GM23248 (cell line): ENCODE data around the gene AKAP6. TPM values are rescaled to one million over a fixed set of nuclear protein-coding genes. Genes with fewer than 3 reads are reported as not detected.

Source experiments
- DNase-seq: peaks from one replicate; pipeline ENCODE4 v3.0.0-alpha.2; 2015
- H2AFZ ChIP-seq: fragments of 200-600 bp; sonication (generic); 2 replicates; pipeline ENCODE4 v1.6.1; 2016; ENCODE audit warnings: antibody characterized with exemption
- H3F3A ChIP-seq: fragments of 200-600 bp; sonication (generic); 2 replicates; pipeline ENCODE4 v1.6.1; 2016; ENCODE audit warnings: mild to moderate bottlenecking, antibody characterized with exemption, mixed run types; ENCODE audit not compliant: insufficient read depth
- H3K27ac ChIP-seq: fragments of 200-600 bp; sonication (generic); 2 replicates; pipeline ENCODE4 v1.5.1; 2016; ENCODE audit warnings: mild to moderate bottlenecking
- H3K27me3 ChIP-seq: fragments of 200-600 bp; sonication (generic); replicated peaks from 2 replicates; pipeline ENCODE4 v1.6.1; 2016; ENCODE audit warnings: mild to moderate bottlenecking; ENCODE audit not compliant: insufficient read depth
- H3K36me3 ChIP-seq: fragments of 200-600 bp; sonication (generic); 2 replicates; pipeline ENCODE4 v1.6.1; 2016; ENCODE audit warnings: low read depth, mild to moderate bottlenecking
- H3K4me1 ChIP-seq: fragments of 200-600 bp; sonication (generic); 2 replicates; pipeline ENCODE4 v1.6.1; 2016; ENCODE audit warnings: mild to moderate bottlenecking; ENCODE audit not compliant: insufficient read depth
- H3K4me2 ChIP-seq: fragments of 200-600 bp; sonication (generic); one replicate; pipeline ENCODE4 v1.6.1; 2016; ENCODE audit warnings: mild to moderate bottlenecking; ENCODE audit not compliant: unreplicated experiment
- H3K4me3 ChIP-seq: fragments of 200-600 bp; sonication (generic); 2 replicates; pipeline ENCODE4 v1.5.1; 2016; ENCODE audit warnings: mild to moderate bottlenecking
- H3K79me2 ChIP-seq: fragments of 200-600 bp; sonication (generic); 2 replicates; pipeline ENCODE4 v1.6.1; 2016; ENCODE audit warnings: mild to moderate bottlenecking; ENCODE audit not compliant: insufficient read depth
- H3K9ac ChIP-seq: fragments of 200-600 bp; sonication (generic); 2 replicates; pipeline ENCODE4 v1.6.1; 2016; ENCODE audit warnings: mild to moderate bottlenecking
- H3K9me2 ChIP-seq: fragments of 200-600 bp; sonication (generic); 2 replicates; pipeline ENCODE4 v1.6.1; 2016; ENCODE audit warnings: mixed run types, mild to moderate bottlenecking, moderate library complexity; ENCODE audit not compliant: insufficient read depth
- H3K9me3 ChIP-seq: fragments of 200-600 bp; sonication (generic); one replicate; pipeline ENCODE4 v1.6.1; 2017; ENCODE audit warnings: low read depth
- H4K20me1 ChIP-seq: fragments of 200-600 bp; sonication (generic); 2 replicates; pipeline ENCODE4 v1.6.0; 2016; ENCODE audit not compliant: insufficient read depth
- EZH2 ChIP-seq: fragments of 200-600 bp; sonication (generic); IDR thresholded peaks from 2 replicates; pipeline ENCODE4 v1.6.1; 2018; ENCODE audit warnings: antibody characterized with exemption, mild to moderate bottlenecking; ENCODE audit not compliant: insufficient read depth, poor library complexity, severe bottlenecking
- EZH2phosphoT487 ChIP-seq: fragments of 200-600 bp; sonication (generic); IDR thresholded peaks from 2 replicates; pipeline ENCODE4 v1.6.1; 2018; ENCODE audit warnings: antibody characterized with exemption, moderate library complexity, mild to moderate bottlenecking, low read depth; ENCODE audit not compliant: insufficient read depth
- WGBS, 2 experiments: methylation state at CpG; one replicate each; pipeline ENCODE4 v1.1.6; 2015 to 2017; ENCODE audit warnings: low lambda C conversion rate in 2 of 2, low coverage in 1 of 2; ENCODE audit errors: missing lambda C conversion rate in 2 of 2; 5-methylcytosine and 5-hydroxymethylcytosine counted together
- in situ Hi-C: fragments of 300-500 bp; cut with MboI; formaldehyde crosslinking; loops from 2 replicates; pipeline ENCODE4 v1.15.0; 2020
- polyA plus RNA-seq: library from polyadenylated mRNA; unstranded; fragments of >200 nt; fragmentation: Nextera tagmentation; extraction: Ambion mirVana; gene quantifications from 2 replicates; pipeline ENCODE4 v1.2.1, GENCODE V29; 2016
- total RNA-seq: library from RNA; depleted of rRNA; stranded (reverse); fragments of >200 nt; shearing (Covaris generic); gene quantifications from 2 replicates; pipeline ENCODE4 v1.2.3, GENCODE V29; 2014

The AKAP6 gene
- total and polyA plus RNA-seq, 2 experiments from 2014 or later: 4.8 to 19.1 TPM

DNA sequence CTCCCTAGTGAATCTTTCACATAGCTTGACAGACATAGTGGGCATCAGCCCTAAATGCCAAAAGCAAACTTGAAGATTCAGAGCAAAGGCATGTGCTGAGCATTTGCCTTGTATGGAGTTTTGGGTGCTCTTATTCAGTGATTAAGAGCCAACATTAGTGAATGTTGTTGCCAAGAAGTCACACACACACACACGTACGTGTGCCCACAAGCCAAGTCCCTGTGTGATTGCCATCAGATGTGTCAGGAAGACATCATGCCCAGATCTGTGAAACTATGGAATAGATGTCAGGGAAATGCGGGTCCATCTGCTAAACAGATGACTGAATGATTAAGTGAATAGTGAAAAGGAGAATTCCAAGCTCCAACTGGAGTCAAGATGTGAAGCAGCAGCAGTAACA is 149.0 kb downstream of the AKAP6 start:
- Histone ChIP-seq H2AFZ (peak overlapping the region; percentile 12; the same call in 1 of the 2 replicates), H3K4me1 (peaks cover 57% of the 10 kb centered on the region), H3K4me3 (no peak overlapping the region), H3K79me2 (no peaks in the 10 kb centered on the region), H4K20me1 (no peaks in the 10 kb centered on the region), H3K27me3 (no peaks in the 10 kb centered on the region), H3K9me3 (no peaks in the 10 kb centered on the region), H3K4me2 (peak overlapping the region; percentile 59), H3K9me2 (peaks cover 5% of the 10 kb centered on the region; the same call in 1 of the 2 replicates), H3K27ac (peak overlapping the region; percentile 55), H3F3A (peaks cover 56% of the 10 kb centered on the region), H3K36me3 (no peaks in the 10 kb centered on the region), H3K9ac (no peak overlapping the region)
- TF ChIP-seq EZH2phosphoT487: no peak
- no peak for TF ChIP-seq EZH2
- in situ Hi-C loops: no loop called here
- WGBS, 2 experiments: 0 to 4% methylated on average over 3 of the region's 3 CpGs
- DNase-seq: peak; percentile 70

DNA sequence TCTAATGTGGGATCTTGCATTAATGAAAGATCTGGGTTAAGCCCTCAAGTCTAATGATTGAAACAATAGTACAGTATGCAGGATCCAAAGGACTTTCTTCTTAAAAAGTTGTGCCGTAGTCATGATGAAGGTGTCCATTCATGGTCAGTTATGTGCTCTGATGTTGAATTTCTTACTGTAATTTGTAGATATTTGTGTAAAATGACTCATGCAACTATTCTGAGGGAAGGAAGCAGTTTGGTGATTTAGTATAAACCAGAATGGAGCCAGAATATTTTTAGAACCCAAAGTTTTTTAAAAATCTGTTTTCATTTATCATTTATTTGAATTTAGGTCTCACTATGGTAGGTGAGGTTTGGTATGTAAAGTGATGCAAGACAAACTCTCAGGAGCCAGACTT is 151.2 kb downstream of the AKAP6 start:
- in situ Hi-C loops: no loop called here
- 0 out of 2 replicates have a peak overlapping the region, but pooled peaks have one; percentile 18 for H2AFZ ChIP-seq
- WGBS, 2 experiments: 11 to 14% methylated on average over 1 of the region's 1 CpG
- H3K9ac ChIP-seq: 0 out of 2 replicates have a peak overlapping the region, but pooled peaks have one; percentile 2
- no peaks in the 10 kb centered on the region for H3K9me3 ChIP-seq
- DNase-seq: peak; percentile 72
- peak overlapping the region; percentile 65 for H3K27ac ChIP-seq
- TF ChIP-seq EZH2 (no peak), EZH2phosphoT487 (no peak)
- peaks cover 42% of the 10 kb centered on the region for H3K4me1 ChIP-seq
- no peaks in the 10 kb centered on the region for H3K27me3 ChIP-seq
- peaks cover 5% of the 10 kb centered on the region; the same call in 1 of the 2 replicates for H3K9me2 ChIP-seq
- H3K4me2 ChIP-seq: peak overlapping the region; percentile 44
- no peaks in the 10 kb centered on the region for H3K79me2 ChIP-seq
- no peaks in the 10 kb centered on the region for H3K36me3 ChIP-seq
- H3F3A ChIP-seq: peaks cover 37% of the 10 kb centered on the region
- H4K20me1 ChIP-seq: no peaks in the 10 kb centered on the region
- H3K4me3 ChIP-seq: no peak overlapping the region

DNA sequence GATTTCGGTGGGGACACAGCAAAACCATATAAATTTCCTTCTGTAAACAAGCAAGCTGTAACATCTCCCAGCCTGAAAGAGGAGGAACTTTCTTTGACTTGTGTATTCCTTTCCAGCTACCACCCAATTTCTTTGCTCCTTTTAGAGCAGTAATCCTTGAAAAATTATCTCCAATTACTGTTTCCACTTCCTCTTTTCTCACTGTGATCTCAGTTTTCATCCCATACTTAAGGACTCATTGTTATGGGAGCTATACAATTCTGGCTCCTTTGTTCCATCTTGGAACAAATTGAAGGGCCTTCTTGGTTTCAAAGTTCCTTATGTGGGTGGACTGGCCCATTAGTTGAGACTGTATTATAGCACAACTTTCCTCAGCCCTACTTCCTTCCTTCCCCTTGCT is 152.6 kb downstream of the AKAP6 start:
- Histone ChIP-seq H3K9me3 (no peaks in the 10 kb centered on the region), H3F3A (peaks cover 37% of the 10 kb centered on the region), H3K36me3 (no peaks in the 10 kb centered on the region), H3K27me3 (no peaks in the 10 kb centered on the region), H3K27ac (no peak overlapping the region), H3K79me2 (no peaks in the 10 kb centered on the region), H3K4me1 (peaks cover 42% of the 10 kb centered on the region), H4K20me1 (no peaks in the 10 kb centered on the region), H3K4me2 (no peak overlapping the region), H3K9me2 (peaks cover 5% of the 10 kb centered on the region; the same call in 1 of the 2 replicates), H2AFZ (no peak overlapping the region; the same call in 1 of the 2 replicates), H3K4me3 (no peak overlapping the region), H3K9ac (no peak overlapping the region)
- no peak for TF ChIP-seq EZH2phosphoT487
- TF ChIP-seq EZH2: no peak
- no peak for DNase-seq
- WGBS, 2 experiments: 4% methylated on average over 1 of the region's 1 CpG
- in situ Hi-C loops: no loop called here

DNA sequence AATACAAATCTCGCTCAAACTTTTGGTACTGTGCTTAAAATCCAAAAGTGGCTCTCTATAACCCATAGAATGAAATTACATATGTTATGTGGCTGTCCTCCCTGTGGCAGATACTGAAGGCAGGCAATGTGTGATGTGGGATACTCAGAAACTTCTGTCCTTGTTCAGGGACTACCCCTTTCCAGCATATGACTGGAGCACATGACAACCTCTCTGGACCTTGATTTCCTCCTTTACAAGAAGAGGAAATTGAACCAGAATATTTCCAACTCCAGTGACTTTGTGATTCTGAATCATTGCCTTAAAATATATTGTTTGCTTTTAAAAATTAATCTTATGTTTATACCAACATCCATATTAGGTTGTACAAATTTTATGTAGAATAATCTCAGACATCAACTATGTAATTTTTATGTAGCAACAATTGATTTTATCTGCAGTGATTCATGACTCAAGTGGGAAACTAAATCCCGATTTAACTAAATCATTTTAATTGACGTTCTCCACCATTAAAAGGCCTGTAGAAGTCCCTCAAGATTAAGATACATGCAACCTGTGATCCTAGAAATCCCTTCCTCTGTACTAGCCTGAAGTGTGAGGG is 162.4 kb downstream of the AKAP6 start:
- no peak overlapping the region for H3K4me3 ChIP-seq
- no peak overlapping the region for H3K9ac ChIP-seq
- peaks cover 19% of the 10 kb centered on the region; the same call in 1 of the 2 replicates for H3F3A ChIP-seq
- in situ Hi-C loops: no loop called here
- H3K27me3 ChIP-seq: no peaks in the 10 kb centered on the region
- TF ChIP-seq EZH2 (no peak), EZH2phosphoT487 (no peak)
- 72 to 77% methylated on average over 3 of the region's 3 CpGs for WGBS, 2 experiments
- H3K9me2 ChIP-seq: no peaks in the 10 kb centered on the region
- no peak for DNase-seq
- H3K4me1 ChIP-seq: peaks cover 17% of the 10 kb centered on the region
- no peaks in the 10 kb centered on the region for H3K36me3 ChIP-seq
- no peak overlapping the region for H2AFZ ChIP-seq
- H3K4me2 ChIP-seq: no peak overlapping the region
- no peak overlapping the region for H3K27ac ChIP-seq
- H3K79me2 ChIP-seq: no peaks in the 10 kb centered on the region
- H4K20me1 ChIP-seq: no peaks in the 10 kb centered on the region
- H3K9me3 ChIP-seq: no peaks in the 10 kb centered on the region

DNA sequence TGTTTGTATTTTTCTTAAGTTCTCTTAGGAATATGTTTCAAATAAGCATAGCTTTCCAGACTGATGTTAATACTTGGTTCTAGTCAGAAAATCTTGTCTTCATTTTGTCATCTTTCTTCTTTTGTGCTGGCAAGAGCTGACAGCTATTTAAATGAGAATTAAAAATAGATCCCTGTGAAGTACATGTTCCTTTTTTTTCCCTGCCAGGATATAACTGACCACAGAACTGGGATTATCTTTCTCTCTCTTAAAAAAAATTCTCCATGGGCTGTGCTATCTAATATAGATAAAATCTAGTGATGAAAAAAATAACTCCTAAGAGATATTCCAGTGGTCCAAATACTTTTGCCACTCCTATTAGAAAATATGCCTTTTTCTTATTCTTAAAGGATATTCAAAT is 163.4 kb downstream of the AKAP6 start:
- Histone ChIP-seq H3K4me1 (peaks cover 26% of the 10 kb centered on the region), H3K4me3 (no peak overlapping the region), H3K27ac (no peak overlapping the region), H3K4me2 (no peak overlapping the region), H2AFZ (no peak overlapping the region), H3K36me3 (no peaks in the 10 kb centered on the region), H3K9me2 (no peaks in the 10 kb centered on the region), H3K79me2 (no peaks in the 10 kb centered on the region), H3K9me3 (no peaks in the 10 kb centered on the region), H3K27me3 (no peaks in the 10 kb centered on the region), H3F3A (peaks cover 25% of the 10 kb centered on the region; the same call in 1 of the 2 replicates), H4K20me1 (no peaks in the 10 kb centered on the region), H3K9ac (no peak overlapping the region)
- no peak for DNase-seq
- in situ Hi-C loops: no loop called here
- TF ChIP-seq EZH2: no peak
